Stimulated activated CD4-positive, alpha-beta T cell treated with anti-CD3 and anti-CD28 coated beads, Interleukin-2, amount 100 ng/mL, for 4 hours (primary cell): Measurements from ENCODE around the gene PPARGC1A.

Source experiments
- DNase-seq: peaks from one replicate; pipeline ENCODE4 v3.0.0-alpha.2; 2020; ENCODE audit warnings: low read depth

Gene PPARGC1A

GRCh38 chr4:23881674-23882337 lies 8.0 kb downstream of the PPARGC1A start:
- DNase-seq = no peak

- DNase-seq = no peak
These were observed 8.8 kb downstream of the PPARGC1A start for GRCh38 chr4:23881052-23881501.

- DNase-seq = no peak
These were observed 10.7 kb downstream of the PPARGC1A start for GRCh38 chr4:23878912-23879732.

GRCh38 chr4:23878246-23878891 lies 11.5 kb downstream of the PPARGC1A start:
- DNase-seq = no peak

- DNase-seq = no peak
These were observed 12.1 kb downstream of the PPARGC1A start for GRCh38 chr4:23877758-23878229.

- no peak for DNase-seq
These were observed 13.3 kb downstream of the PPARGC1A start for GRCh38 chr4:23876418-23877089.

GRCh38 chr4:23875317-23875716 lies 14.5 kb downstream of the PPARGC1A start:
- DNase-seq = no peak

GRCh38 chr4:23874536-23874901 lies 15.3 kb downstream of the PPARGC1A start:
- no peak for DNase-seq

GRCh38 chr4:23873717-23874535 lies 15.9 kb downstream of the PPARGC1A start:
- DNase-seq = no peak

- DNase-seq = no peak
These were observed 18.4 kb downstream of the PPARGC1A start for GRCh38 chr4:23871426-23871825.

- DNase-seq = no peak
These were observed 23.3 kb downstream of the PPARGC1A start for GRCh38 chr4:23866450-23867075.

GRCh38 chr4:23861897-23862296 lies 27.9 kb downstream of the PPARGC1A start:
- DNase-seq = no peak

GRCh38 chr4:23860919-23861318 lies 28.9 kb downstream of the PPARGC1A start:
- DNase-seq = no peak

GRCh38 chr4:23857367-23857959 lies 32.4 kb downstream of the PPARGC1A start:
- DNase-seq = no peak

- no peak for DNase-seq
These were observed 33.2 kb downstream of the PPARGC1A start for GRCh38 chr4:23856630-23857029.

- DNase-seq = no peak
These were observed 33.8 kb downstream of the PPARGC1A start for GRCh38 chr4:23855912-23856605.

GRCh38 chr4:23853986-23854660 lies 35.7 kb downstream of the PPARGC1A start:
- DNase-seq = no peak

GRCh38 chr4:23851464-23851863 lies 38.4 kb downstream of the PPARGC1A start:
- no peak for DNase-seq

GRCh38 chr4:23847158-23847557 lies 42.7 kb downstream of the PPARGC1A start:
- DNase-seq = no peak
